Heart left ventricle (tissue), 16 donors: ENCODE data around the gene ANXA4. TPM values are rescaled to one million over a fixed set of nuclear protein-coding genes. Genes with fewer than 3 reads are reported as not detected.

Experiments
- ATAC-seq, 4 donors: fragments of 200-7000 bp; cut with Tn5 transposase; one replicate each; pipeline ENCODE4 v1.9.1; 2020 to 2022; ENCODE audit warnings: moderate library complexity in 4 of 4, mild to moderate bottlenecking in 3 of 4, moderate number of reproducible peaks in 1 of 4
- DNase-seq, 5 donors: peaks; one replicate each; pipeline ENCODE4 v3.0.0-alpha.2; 2020
- H3K27ac ChIP-seq, 12 donors: fragments of 200-600 bp; sonication (generic) in 4 of 12; one replicate each; pipeline versions ENCODE4 v1.5.0 to v1.8.0; 2016 to 2022; ENCODE audit warnings: mild to moderate bottlenecking in 2 of 12
- H3K27me3 ChIP-seq, 9 donors: fragments of 200-600 bp; sonication (generic) in 2 of 9; one replicate each; pipeline versions ENCODE4 v1.5.1 to v1.8.0; 2016 to 2022; ENCODE audit warnings: mild to moderate bottlenecking in 3 of 9
- H3K36me3 ChIP-seq, 9 donors: fragments of 200-600 bp; sonication (generic) in 2 of 9; one replicate each; pipeline versions ENCODE4 v1.5.0 to v1.8.0; 2018 to 2022; ENCODE audit warnings: mild to moderate bottlenecking in 2 of 9
- H3K4me1 ChIP-seq, 12 donors: fragments of 200-600 bp; sonication (generic) in 4 of 12; one replicate each; pipeline versions ENCODE4 v1.5.0 to v1.8.0; 2016 to 2022; ENCODE audit warnings: mild to moderate bottlenecking in 3 of 12
- H3K4me3 ChIP-seq, 12 donors: fragments of 200-600 bp; sonication (generic) in 4 of 12; one replicate each; pipeline versions ENCODE4 v1.5.0 to v1.8.0; 2017 to 2022; ENCODE audit warnings: mild to moderate bottlenecking in 9 of 12, moderate library complexity in 4 of 12
- H3K9me3 ChIP-seq, 12 donors: fragments of 200-600 bp; sonication (generic) in 4 of 12; one replicate each; pipeline versions ENCODE4 v1.5.0 to v1.8.0; 2016 to 2022; ENCODE audit warnings: mild to moderate bottlenecking in 1 of 12
- CTCF ChIP-seq, 12 donors: fragments of 200-600 bp; sonication (generic) in 4 of 12; IDR thresholded peaks; one replicate each; pipeline versions ENCODE4 v1.5.0 to v1.8.0; 2018 to 2022; ENCODE audit warnings: antibody characterized with exemption in 12 of 12, mild to moderate bottlenecking in 5 of 12
- POLR2A ChIP-seq, 2 donors: fragments of 450-650 bp; IDR thresholded peaks; one replicate each; pipeline ENCODE4 v1.6.1; 2017; ENCODE audit warnings: antibody characterized with exemption in 2 of 2, mild to moderate bottlenecking in 2 of 2, moderate library complexity in 2 of 2
- WGBS, 4 donors: extraction: QIAGEN DNeasy Blood & Tissue Kit in 2 of 4; methylation state at CpG; one replicate each; pipeline versions ENCODE4 v1.1.5 to v1.1.7; 2013 to 2018; 5-methylcytosine and 5-hydroxymethylcytosine counted together
- intact Hi-C, 10 donors: fragments of 100-400 bp; cut with DNase I; formaldehyde crosslinking; loops; one replicate each; pipeline versions ENCODE4 v1.11.1 to v1.14.2; 2022
- polyA plus RNA-seq, 2 donors: library from polyadenylated mRNA; stranded (reverse); fragments of 200-250 nt; gene quantifications; one replicate each; pipeline ENCODE4 v1.2.3, GENCODE V29; 2013
- total RNA-seq, 9 donors: library from RNA; depleted of rRNA in 2 of 9; stranded (reverse); fragments of >200 nt in 2 of 9; fragmentation: NEBNext Ultra II Directional in 3 of 9; extraction: Animal tissue kit (Norgen Biotek cat#: 25700) in 3 of 9; gene quantifications; one replicate each; pipeline versions ENCODE4 v1.1.0 to v1.2.4, GENCODE V29; 2016 to 2023
- donor health status: ischemic (EF 13 %, LVEDD 7.1; RV severe dilation, severe dysfunction).
- donor health status: healthy with polysubstance abuse.
- donor health status: DM: no; HTN: yes; CAD: no.
- donor health status: DM: no; HTN: no; CAD: no.
- donor health status: ischemic (EF 25% LVEDD 6.9; RV normal size, moderate dysfunction).
- donor health status: ischemic (EF 25% LVEDD 5.7; RV mildly dilated, moderate dysfunction).
- donor health status: healthy.
- donor health status: DM: yes; HTN: yes; CAD: no.
- donor health status: ischemic (EF 35%, LVEDD 5.7; RV mildly dilated, moderate dysfunction).
- donor health status: nonischemic (EF 11% LVEDD 7.7; RV severe dilation, severe dysfunction).
- donor health status: DM: yes; HTN: yes; CAD: no.
- donor health status: PGD.
- donor health status: ischemic (EF 29% LVEDD 5.4; RV normal size, mild dysfunction).
- donor health status: nonischemic (EF 23%, LVEDD 6.1; RV moderate dilation, normal function).

The ANXA4 gene
- total and polyA plus RNA-seq, 11 donors, result 7.3 to 73.5 (median 18.8) TPM

GRCh38 chr2:69716555-69717120 is 25.3 kb upstream of the ANXA4 start:
- ATAC-seq, result no peak

DNA sequence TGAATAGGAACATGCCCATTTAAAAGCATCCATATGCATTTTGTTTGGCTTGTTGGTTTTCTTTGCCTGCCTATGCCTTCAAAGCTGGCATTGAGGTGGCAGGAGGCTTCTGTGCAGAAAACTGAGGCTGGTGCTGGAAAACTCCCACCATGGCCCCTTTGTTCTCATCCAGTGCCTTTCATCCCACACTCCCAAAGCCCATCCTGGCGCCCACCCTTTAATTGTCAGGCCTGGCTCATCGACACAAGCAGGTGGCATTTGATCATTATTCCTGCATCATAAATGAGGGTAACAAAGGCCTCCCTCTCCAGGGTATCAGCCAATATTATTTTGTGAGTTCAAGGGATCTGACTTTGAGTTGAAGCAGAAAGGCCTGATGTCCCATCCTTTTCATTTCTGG is 24.7 kb upstream of the ANXA4 start:
- no peak overlapping the region for H3K4me3 ChIP-seq
- intact Hi-C loops, result loop anchor here in 8 of 10 donors (10.0 kb wide), 2 partner anchors 72 to 342 kb away; partner anchors contain the start of gene AAK1 (in 3 of the 8)
- H3K36me3 ChIP-seq, result no peaks in the 10 kb centered on the region
- DNase-seq (no peak), ATAC-seq (no peak)
- WGBS, 4 donors, result 88 to 93% (median 91%) methylated on average over 2 of the region's 2 CpGs
- no peak overlapping the region for H3K27ac ChIP-seq
- no peaks in the 10 kb centered on the region for H3K9me3 ChIP-seq
- TF ChIP-seq CTCF (IDR thresholded peaks at IDR 0.05) (no peak), POLR2A (IDR thresholded peaks at IDR 0.05) (no peak)
- H3K4me1 ChIP-seq, result peaks cover 0 to 8% (median 0%) of the 10 kb centered on the region in 12 donors
- H3K27me3 ChIP-seq, result no peaks in the 10 kb centered on the region

More at GRCh38 chr2:69716555-69717120, 25.3 kb upstream of the ANXA4 start:
- H3K27me3 ChIP-seq, result no peaks in the 10 kb centered on the region
- 76 to 82% (median 79%) methylated on average over 13 of the region's 13 CpGs for WGBS, 4 donors
- no peaks in the 10 kb centered on the region for H3K36me3 ChIP-seq
- no peak for DNase-seq
- no peak for TF ChIP-seq CTCF (IDR thresholded peaks at IDR 0.05)
- H3K27ac ChIP-seq, result no peak overlapping the region
- no peaks in the 10 kb centered on the region for H3K9me3 ChIP-seq
- peaks cover 0 to 8% (median 0%) of the 10 kb centered on the region in 12 donors for H3K4me1 ChIP-seq
- intact Hi-C loops, result loop anchor here in 8 of 10 donors (10.0 kb wide), 2 partner anchors 72 to 342 kb away; partner anchors contain the start of gene AAK1 (in 3 of the 8)
- H3K4me3 ChIP-seq, result no peak overlapping the region

GRCh38 chr2:69717861-69718273 is 24.1 kb upstream of the ANXA4 start:
- intact Hi-C loops, result loop anchor here in 8 of 10 donors (10.0 kb wide), 2 partner anchors 73 to 343 kb away; partner anchors contain the start of gene AAK1 (in 3 of the 8)
- ATAC-seq (no peak), DNase-seq (no peak)
- H3K9me3 ChIP-seq, result no peaks in the 10 kb centered on the region
- H3K36me3 ChIP-seq, result no peaks in the 10 kb centered on the region
- H3K27ac ChIP-seq, result no peak overlapping the region
- no peak overlapping the region for H3K4me3 ChIP-seq
- WGBS, 4 donors, result 72 to 88% (median 82%) methylated on average over 2 of the region's 2 CpGs
- no peaks in the 10 kb centered on the region for H3K27me3 ChIP-seq
- peaks cover 0 to 8% (median 0%) of the 10 kb centered on the region in 12 donors for H3K4me1 ChIP-seq
- TF ChIP-seq CTCF (IDR thresholded peaks at IDR 0.05) (no peak), POLR2A (IDR thresholded peaks at IDR 0.05) (no peak)

DNA sequence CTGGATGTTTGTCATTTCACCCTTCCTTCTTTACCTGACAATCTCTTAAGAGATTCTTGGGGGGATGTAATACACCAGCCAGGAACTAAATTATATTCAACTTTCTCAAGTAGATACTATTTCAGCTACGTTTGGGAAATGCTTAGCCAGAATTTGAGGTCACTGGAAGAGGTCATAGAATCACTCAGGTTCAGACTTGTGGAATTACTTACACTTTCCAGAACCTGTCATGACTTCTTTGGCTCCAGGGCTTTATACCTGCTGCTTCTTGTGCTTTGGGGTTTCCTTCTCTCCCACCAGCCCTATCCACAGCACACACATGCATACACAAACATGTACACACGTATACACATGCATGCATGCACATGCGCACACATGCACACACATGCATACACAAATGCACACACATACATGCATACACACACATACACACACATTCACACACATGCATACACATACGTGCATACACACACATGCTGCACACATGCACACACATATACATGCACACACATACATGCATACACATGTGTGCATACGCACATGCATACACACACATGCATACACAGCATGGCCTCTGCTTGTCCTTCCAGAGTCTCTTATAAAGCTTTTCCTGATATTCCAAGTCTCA is 23.5 kb upstream of the ANXA4 start:
- intact Hi-C loops, result loop anchor here in 8 of 10 donors (10.0 kb wide), 2 partner anchors 74 to 344 kb away; partner anchors contain the start of gene AAK1 (in 3 of the 8)
- Histone ChIP-seq H3K4me3 (no peak overlapping the region), H3K4me1 (peaks cover 0 to 8% (median 0%) of the 10 kb centered on the region in 12 donors), H3K9me3 (no peaks in the 10 kb centered on the region), H3K27ac (no peak overlapping the region), H3K36me3 (no peaks in the 10 kb centered on the region), H3K27me3 (no peaks in the 10 kb centered on the region)
- ATAC-seq (no peak), DNase-seq (no peak)
- 80 to 86% (median 84%) methylated on average over 5 of the region's 5 CpGs for WGBS, 4 donors
- TF ChIP-seq CTCF (IDR thresholded peaks at IDR 0.05) (no peak), POLR2A (IDR thresholded peaks at IDR 0.05) (no peak)
